Hippocampal formation (tissue), 2 donors: ENCODE measurements around the gene KIF3A.

Experiments used
- DNase-seq, 2 donors: peaks; one replicate each; lab custom pipeline; 2025; lab: John Stamatoyannopoulos, UW

KIF3A gene

DNA sequence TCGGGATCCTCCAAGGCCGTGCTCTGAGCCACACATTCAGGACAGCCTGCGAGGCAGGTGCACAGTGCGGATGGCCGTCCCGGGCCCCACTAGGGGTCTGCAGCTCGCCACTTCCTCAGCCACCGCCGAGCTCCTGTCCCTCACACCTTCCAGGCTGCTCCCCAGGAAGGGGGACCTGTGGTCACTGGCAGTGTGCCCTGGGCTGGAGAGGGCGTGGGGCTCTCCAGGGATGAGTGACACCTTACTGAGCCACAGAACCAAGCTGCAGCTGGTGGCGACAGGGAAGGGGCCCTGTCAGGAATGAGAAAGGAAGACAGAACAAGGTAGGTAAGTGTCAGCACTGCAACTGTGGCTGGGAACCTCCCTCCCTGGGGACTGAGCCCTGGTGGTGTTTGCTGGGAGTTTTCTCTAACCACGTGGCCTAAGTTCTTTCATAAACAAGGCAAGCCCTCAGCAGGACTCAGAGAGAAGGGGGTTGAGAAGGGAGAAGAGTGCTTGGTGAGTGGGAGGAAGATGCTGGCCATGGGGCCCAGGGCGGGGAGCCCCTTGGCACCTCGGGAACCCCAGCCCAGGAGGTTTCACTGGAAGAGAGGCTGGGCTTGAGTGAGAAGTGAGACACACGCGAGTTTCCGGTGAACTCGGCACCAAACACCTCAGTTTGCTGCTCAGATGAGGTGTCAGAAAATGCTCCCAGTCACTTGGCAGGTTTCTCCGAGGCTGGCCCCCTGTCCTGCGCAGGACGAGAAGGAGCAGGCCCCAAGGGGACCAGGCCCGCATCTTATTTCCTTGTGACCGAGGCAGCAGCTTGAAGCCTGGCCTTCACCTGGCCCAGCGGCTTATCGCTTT, 74.2 kb downstream of the KIF3A start:
- DNase-seq: no peak

DNA sequence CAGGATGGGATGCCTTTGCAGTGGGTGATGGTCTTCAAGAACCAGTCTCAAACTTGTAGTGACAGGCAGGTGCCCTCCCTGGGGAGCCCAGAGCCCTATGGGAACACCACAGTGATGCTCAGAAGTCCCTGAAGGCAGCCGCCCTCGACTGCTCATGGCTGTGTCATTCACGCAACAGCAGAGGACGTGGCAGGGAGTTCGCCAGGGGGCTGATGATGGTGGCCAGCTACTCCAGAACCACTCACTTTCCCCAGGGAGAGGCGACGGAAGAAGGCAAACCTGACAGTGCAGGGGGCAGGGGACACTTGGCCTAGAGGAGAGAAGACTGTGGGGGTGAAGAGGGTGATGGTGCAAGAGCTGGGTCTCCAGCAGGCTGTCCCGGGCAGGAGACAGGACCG, 75.3 kb downstream of the KIF3A start:
- no peak for DNase-seq

DNA sequence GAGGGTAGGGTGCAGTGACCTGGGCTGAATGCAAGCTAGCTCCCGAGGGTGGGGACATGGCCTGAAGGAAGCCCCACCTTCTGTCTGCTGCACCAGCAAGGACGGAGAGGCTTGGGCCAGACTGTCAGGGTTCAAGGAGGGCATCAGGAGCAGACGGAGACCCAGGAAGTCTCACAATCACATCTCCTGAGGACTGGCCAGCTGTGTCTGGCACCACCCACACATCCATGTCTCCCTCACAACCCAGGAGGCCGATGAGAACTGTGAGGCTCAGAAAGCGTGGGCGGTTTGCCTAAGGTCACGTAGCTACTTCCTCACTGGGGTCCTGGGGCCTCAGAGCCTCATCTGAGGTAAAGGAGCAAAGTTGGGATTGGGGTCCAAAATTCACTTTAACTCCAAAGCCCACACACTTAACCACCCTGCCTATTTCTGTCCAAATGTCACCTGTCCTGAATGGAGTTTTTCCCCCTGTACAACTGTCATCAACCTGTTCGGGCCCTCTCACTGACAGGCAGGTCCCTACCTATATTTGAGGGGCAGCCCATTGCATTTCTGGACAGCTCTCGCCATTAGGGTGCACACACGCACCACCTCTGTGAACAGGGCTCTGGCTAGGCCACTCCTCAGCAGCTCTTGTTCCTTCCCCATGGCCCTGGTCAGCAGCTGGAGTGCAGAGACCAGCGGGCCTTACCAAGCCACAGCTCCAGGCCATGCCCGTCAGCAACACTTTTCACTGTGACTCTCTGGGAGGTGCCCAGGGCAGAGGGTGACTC, 75.9 kb downstream of the KIF3A start:
- DNase-seq: no peak

DNA sequence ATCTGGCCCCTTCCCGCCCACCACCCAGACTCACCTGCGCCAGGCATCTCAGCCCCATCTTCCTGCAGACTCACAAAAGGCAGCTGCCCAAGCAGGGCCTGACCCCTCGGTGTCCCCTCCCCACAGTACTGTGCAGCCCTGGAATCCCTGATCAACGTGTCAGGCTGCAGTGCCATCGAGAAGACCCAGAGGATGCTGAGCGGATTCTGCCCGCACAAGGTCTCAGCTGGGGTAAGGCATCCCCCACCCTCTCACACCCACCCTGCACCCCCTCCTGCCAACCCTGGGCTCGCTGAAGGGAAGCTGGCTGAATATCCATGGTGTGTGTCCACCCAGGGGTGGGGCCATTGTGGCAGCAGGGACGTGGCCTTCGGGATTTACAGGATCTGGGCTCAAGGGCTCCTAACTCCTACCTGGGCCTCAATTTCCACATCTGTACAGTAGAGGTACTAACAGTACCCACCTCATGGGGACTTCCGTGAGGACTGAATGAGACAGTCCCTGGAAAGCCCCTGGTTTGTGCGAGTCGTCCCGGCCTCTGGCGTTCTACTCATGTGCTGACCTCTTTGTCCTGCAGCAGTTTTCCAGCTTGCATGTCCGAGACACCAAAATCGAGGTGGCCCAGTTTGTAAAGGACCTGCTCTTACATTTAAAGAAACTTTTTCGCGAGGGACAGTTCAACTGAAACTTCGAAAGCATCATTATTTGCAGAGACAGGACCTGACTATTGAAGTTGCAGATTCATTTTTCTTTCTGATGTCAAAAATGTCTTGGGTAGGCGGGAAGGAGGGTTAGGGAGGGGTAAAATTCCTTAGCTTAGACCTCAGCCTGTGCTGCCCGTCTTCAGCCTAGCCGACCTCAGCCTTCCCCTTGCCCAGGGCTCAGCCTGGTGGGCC, 77.5 kb downstream of the KIF3A start:
- no peak for DNase-seq

DNA sequence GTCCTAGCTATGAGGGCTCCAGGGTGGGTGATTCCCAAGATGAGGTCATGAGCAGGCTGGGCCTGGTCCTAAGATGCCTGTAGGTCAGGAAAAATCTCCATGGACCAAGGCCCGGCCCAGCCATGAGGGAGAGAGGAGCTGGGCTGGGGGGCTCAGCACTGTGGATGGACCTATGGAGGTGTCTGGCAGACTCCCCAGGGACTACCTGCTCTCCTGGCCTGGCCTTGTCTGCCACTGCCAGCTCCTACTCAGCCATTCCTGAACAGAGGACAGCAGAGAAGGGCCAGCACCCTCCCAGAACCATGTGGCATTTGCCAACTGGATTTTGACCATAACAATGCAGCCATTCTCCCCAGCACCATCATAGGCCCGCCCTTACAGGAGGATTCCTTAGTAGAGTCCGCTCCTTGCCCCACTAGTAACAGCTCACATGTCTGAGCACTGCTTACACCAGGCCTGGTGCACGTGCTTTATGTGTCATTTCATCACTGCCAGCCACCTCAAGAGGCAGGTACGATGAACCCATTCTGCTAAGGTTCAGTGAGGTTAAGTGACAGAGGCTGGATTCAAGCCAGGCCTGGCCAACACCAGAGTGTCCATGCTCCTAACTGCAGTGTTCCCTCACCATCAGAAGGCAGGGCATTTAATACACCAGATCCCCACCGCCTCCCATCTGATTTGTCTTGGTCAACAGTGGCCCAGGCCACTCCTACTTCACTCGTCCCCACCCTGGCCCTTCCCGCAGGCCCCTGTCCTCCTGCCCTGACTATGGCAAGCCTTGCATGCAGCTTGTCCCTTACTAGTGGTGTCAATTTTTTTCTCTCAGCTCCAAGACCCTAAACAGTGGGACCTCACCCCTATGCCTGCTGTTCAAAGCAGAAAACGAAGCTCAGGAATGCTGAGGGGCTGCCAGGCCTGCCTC, 78.7 kb downstream of the KIF3A start:
- no peak for DNase-seq

DNA sequence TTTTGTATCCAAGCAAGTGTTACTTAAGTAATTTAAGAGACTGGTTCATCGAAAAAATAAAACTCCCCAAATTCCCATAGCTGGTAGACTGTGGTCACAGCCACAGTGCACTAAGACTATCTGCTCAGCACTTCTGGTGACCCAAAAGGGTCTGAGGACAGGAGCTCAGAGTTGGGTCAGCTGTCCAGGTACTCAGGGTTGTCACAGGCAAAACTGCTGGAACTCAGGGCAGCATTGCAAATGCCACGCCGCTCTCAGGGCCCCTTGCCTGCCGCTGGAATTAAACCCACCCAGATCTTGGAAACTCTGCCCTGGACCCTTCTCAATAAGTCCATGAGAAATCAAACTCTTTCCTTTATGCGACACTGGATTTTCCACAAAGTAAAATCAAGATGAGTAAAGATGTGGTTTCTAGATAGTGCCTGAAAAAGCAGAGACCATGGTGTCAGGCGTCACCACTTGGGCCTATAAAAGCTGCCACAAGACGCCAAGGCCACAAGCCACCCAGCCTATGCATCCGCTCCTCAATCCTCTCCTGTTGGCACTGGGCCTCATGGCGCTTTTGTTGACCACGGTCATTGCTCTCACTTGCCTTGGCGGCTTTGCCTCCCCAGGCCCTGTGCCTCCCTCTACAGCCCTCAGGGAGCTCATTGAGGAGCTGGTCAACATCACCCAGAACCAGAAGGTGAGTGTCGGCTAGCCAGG, 79.5 kb downstream of the KIF3A start, which contains the start of gene IL13:
Gene IL13, plus strand, starts transcription at position 498 of the 705 bp plus-strand sequence. Its CDS starts 14 bp downstream, at position 512.
- DNase-seq: no peak

DNA sequence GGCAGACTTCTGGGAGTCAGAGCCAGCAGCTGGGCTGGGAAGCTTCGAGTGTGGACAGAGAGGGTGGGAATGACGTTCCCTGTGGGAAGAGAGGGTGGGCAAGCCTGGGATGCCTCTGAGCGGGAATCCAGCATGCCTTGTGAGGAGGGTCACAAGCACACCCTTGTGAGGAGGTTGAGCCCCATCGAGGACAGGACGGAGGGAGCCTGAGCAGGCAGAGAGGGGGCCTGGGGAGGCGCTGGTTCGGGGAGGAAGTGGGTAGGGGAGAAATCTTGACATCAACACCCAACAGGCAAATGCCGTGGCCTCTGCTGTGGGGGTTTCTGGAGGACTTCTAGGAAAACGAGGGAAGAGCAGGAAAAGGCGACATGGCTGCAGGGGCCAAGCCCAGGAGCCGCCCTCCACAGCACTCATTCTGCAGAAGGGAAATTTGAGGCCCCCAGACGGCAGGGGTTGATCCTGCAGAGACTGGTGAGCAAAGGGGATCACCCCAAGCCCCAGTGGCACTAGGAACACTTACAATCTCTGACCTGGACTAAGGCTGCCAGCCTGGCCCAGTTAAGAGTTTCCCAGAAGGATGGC, 80.5 kb downstream of the KIF3A start:
- no peak for DNase-seq

DNA sequence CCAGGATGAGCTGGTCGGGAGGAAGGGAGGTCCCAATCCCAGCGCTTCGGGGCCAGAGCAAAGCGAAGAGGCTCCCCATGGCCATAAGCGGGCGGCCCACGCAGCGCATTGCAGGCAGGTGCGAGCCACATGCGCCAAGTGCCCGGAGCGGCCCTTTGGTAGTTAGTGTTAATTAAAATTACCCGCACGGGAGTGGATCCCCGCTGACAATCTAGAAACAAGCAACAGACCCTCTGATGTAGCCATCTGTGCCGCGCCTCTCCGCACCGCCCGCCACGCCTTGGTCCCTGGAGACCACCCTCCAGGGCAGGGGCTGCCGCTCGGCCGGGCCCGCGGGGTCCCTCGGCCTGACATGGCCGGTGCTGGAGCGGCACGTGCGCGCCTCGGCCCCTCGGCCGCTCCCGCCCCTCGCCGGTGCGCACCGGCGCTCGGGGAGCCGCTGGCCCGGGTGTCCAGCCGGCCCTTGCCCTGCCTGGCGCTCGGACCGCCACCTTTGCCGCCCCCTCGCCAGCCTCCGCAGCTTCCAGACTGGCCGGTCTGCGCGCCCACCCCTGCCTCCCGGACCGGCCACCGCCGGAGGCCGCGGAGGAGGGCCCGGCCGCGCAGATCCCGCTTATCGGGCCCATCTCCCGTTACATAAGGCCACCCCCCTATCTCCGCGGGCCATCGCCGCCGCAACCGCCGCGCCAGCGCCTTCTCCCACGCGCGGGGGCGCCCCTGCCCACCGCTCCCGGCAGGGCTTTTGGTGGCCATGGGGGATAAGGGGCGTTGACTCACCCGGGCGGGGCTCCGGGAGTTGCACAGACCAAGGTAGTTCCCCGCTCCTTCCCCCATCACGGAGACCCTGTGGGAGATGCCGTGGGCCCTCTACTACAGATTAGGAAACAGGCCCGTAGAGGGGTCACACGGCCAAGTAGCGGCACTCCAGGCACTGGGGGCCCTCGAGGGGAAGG, 81.2 kb downstream of the KIF3A start:
- DNase-seq: no peak

DNA sequence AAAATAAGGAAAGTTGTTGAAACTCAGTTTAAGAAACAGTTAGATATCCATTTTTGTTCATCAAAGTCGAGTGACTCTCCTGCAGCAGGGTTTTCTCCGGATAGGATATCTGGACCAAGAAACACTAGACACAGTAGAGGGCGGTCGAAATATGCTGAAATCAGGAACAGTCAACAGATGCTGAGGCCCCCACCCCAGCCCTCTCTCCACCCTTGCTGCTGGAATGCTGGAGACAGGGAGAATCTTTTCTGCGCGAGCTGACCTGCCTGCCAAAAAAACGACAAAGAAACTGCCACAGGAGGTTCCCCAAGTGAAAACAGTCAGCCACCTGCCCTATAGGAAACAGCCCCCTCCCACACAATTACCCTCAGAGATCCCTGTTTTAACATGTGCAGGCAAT, 83.6 kb downstream of the KIF3A start:
- no peak for DNase-seq

DNA sequence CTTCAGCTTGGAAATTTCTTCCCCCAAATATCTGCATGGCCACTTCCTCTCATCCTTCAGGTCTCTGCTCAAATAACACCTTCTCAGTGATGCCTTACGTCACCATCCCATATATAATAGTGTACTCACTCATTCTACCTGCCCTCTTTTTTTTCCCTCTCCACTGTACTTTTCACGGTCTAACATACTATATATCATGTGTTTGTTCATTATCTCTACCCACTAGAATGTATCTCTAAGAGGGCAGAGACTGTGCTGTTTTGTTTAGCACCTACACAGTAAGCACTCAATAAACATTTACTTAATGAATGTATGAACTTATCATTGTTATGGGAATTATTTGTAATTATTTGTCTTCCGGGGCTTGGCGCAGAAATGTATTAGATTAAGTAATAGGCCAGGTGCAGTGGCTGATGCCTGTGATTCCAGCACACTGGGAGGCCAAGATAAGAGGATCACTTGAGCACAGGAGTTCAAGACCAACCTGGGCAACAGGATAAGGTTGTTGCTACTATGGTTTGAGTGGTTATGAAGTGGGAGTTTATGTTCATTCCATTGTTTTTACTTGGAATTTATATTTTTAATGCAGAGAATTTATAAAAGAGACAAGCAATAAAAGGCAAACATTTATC, 85.4 kb downstream of the KIF3A start:
- DNase-seq: no peak

DNA sequence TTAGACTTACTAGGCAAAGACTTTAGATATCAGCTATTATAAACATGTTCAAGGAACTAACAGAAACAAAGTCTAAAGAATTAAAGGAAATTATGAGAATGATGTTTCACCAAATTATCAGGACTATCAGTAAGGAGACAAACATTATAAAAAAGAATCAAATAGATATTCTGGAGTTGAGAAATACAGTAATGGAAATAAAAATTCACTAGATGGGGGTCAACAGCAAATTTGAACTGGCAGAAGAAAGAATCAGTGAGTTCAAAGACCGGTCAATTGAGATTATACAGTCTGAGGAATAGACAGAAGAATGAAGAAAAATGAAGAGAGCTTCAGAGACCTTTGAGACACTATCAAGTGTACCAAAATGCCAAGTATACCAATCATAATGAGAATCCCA, 89.0 kb downstream of the KIF3A start:
- no peak for DNase-seq

DNA sequence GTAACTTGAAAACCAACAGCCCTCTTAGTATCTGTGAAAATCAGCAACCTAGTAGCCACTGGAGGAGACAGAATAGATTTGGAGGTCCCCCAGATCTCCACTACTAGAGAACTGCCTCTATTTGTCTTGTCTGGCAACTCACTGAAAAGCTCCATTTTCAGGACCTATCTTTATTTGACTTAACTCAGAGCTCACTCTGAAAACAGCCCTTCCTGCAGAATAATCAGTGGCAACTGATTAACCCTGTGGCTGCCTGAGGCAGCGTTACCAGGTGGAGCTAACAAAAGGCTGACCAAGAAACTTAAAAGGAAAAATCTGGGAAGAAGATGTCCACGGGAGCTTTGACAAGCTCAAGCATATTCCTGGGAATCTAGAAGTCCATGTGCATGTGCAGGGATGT, 89.9 kb downstream of the KIF3A start:
- no peak for DNase-seq

DNA sequence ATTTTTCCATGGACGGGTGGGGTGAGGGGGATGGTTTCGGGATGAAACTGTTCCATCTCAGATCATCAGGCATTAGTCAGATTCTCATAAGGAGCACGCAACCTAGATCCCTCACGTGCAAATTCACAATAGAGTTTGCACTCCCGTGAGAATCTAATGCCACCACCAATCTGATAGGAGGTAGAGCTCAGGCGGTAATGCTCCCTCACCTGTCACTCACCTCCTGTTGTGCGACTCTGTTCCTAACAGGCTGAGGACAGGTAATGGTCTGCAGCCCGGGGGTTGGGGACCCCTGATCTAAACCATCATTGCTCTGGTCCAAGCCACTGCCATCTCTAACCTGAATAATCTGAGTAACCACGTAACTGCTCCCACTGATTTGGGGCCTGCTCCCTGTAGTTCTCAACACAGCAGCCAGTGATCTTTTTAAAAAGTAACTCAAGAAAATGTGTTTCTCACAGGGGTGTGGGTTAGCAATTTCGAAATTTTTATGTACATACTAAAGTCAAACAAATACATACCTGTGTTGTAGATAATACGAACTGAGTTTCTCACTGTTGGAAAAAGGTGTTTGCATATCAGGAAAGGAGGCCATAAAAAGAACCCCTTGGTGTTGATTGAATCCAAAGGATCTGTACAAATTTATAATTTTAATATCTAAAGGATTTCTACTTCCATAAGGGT, 90.6 kb downstream of the KIF3A start:
- no peak for DNase-seq

DNA sequence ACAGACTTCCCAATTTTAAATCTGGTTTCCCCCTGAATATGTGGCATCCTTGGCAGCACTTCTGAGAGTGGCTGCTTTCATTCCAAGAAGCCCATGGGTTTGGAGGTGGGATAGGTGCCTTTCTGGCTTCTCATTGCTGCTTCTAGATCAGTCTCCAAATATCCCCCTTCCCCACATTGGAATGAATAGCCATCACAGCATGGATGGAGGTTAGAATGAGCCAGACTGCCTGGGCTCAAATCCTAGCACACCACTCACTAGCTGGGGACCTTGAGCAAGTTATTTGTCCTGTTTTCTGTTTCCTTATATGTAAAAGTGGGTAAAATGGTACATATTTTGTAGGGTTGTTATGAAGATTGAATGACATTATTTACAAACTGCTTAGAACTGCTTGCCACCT, 93.2 kb downstream of the KIF3A start:
- DNase-seq: no peak
